ENCODE measurements around the gene CDYL.

Gene CDYL

GRCh38 chr6:4819706-4820283, 43.6 kb downstream of the CDYL start:
- no peak overlapping the region for H3K4me2 ChIP-seq (ENCODE audit: low read length)
- TF ChIP-seq EZH2phosphoT487 (IDR thresholded peaks at IDR 0.05; ENCODE audit: low read depth) (no peak), CTCF (IDR thresholded peaks at IDR 0.05; ENCODE audit: low read depth, low read length) (no peak)

DNA sequence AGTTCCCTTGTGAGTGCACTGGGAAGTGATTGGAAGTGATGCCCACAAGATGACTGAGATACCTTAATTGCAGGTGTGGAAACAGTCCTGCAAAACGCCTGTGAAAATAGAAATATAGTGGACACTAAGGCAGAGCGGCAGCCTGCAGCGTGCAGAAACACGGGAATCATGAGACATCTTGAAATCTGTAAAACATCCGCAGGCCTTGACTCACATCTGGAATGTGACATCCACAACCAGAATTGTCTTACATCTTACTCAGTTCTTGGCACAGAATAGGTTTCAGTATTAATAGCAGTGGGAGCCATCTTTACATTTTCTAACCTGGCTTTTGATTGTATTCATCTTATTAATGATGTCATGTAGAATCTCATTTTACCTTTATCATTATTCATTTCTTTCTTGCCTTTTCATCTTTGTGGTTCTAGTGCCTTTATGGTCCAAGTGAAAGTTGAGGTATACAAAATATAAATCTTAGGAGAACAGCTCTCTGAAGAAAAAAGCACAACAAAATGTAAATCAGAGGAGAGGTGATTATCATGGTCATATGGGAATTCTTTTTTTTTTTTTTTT, 44.6 kb downstream of the CDYL start:
- H2AFZ ChIP-seq (ENCODE audit: low read depth, low read length) = no peak overlapping the region
- no peaks in the 10 kb centered on the region for H3K27me3 ChIP-seq (ENCODE audit: low read depth, low read length)
- peaks cover 6% of the 10 kb centered on the region; the same call in 1 of the 2 replicates for H3K4me1 ChIP-seq (ENCODE audit: low read length)
- H3K4me3 ChIP-seq (ENCODE audit: low read length) = no peak overlapping the region
- no peak overlapping the region for H3K27ac ChIP-seq (ENCODE audit: low read length)
- H3K36me3 ChIP-seq (replicated peaks; ENCODE audit: low read depth, low read length) = no peaks in the 10 kb centered on the region
- H3K9me3 ChIP-seq (ENCODE audit: insufficient read depth, low read length) = no peaks in the 10 kb centered on the region
- TF ChIP-seq EZH2phosphoT487 (IDR thresholded peaks at IDR 0.05; ENCODE audit: low read depth) (no peak), CTCF (IDR thresholded peaks at IDR 0.05; ENCODE audit: low read depth, low read length) (no peak)
- no peak overlapping the region for H3K4me2 ChIP-seq (ENCODE audit: low read length)
- H4K20me1 ChIP-seq (ENCODE audit: insufficient read depth, low read length) = peaks cover 76% of the 10 kb centered on the region
- peaks cover 93% of the 10 kb centered on the region for H3K79me2 ChIP-seq (ENCODE audit: low read length)
- H3K9ac ChIP-seq (ENCODE audit: low read length) = no peak overlapping the region

More at GRCh38 chr6:4819706-4820283, 43.6 kb downstream of the CDYL start:
- no peaks in the 10 kb centered on the region for H3K36me3 ChIP-seq (replicated peaks; ENCODE audit: low read depth, low read length)
- H3K27me3 ChIP-seq (ENCODE audit: low read depth, low read length) = no peaks in the 10 kb centered on the region
- no peaks in the 10 kb centered on the region for H3K9me3 ChIP-seq (ENCODE audit: insufficient read depth, low read length)
- H3K4me1 ChIP-seq (ENCODE audit: low read length) = peaks cover 7% of the 10 kb centered on the region
- peaks cover 93% of the 10 kb centered on the region for H3K79me2 ChIP-seq (ENCODE audit: low read length)
- no peak overlapping the region for H3K4me3 ChIP-seq (ENCODE audit: low read length)
- H3K27ac ChIP-seq (ENCODE audit: low read length) = no peak overlapping the region
- peaks cover 79% of the 10 kb centered on the region for H4K20me1 ChIP-seq (ENCODE audit: insufficient read depth, low read length)
- no peak overlapping the region for H2AFZ ChIP-seq (ENCODE audit: low read depth, low read length)
- no peak overlapping the region for H3K9ac ChIP-seq (ENCODE audit: low read length)

- H3K79me2 ChIP-seq (ENCODE audit: low read length) = peaks cover 91% of the 10 kb centered on the region
- TF ChIP-seq EZH2phosphoT487 (IDR thresholded peaks at IDR 0.05; ENCODE audit: low read depth) (no peak), CTCF (IDR thresholded peaks at IDR 0.05; ENCODE audit: low read depth, low read length) (no peak)
- peaks cover 67% of the 10 kb centered on the region for H4K20me1 ChIP-seq (ENCODE audit: insufficient read depth, low read length)
Observed at GRCh38 chr6:4822476-4822875, 46.3 kb downstream of the CDYL start.

GRCh38 chr6:4828187-4828698, 52.0 kb downstream of the CDYL start:
- Histone ChIP-seq H3K27me3 (ENCODE audit: low read depth, low read length) (no peaks in the 10 kb centered on the region), H3K9me3 (ENCODE audit: insufficient read depth, low read length) (peaks cover 16% of the 10 kb centered on the region; the same call in 1 of the 2 replicates), H3K4me1 (ENCODE audit: low read length) (no peaks in the 10 kb centered on the region), H2AFZ (ENCODE audit: low read depth, low read length) (no peak overlapping the region), H3K36me3 (replicated peaks; ENCODE audit: low read depth, low read length) (peaks cover 7% of the 10 kb centered on the region), H3K4me3 (ENCODE audit: low read length) (no peak overlapping the region), H3K4me2 (ENCODE audit: low read length) (no peak overlapping the region), H3K79me2 (ENCODE audit: low read length) (peaks cover 66% of the 10 kb centered on the region), H4K20me1 (ENCODE audit: insufficient read depth, low read length) (peaks cover 30% of the 10 kb centered on the region), H3K27ac (ENCODE audit: low read length) (no peak overlapping the region), H3K9ac (ENCODE audit: low read length) (no peak overlapping the region)
- TF ChIP-seq CTCF (IDR thresholded peaks at IDR 0.05; ENCODE audit: low read depth, low read length) (no peak), EZH2phosphoT487 (IDR thresholded peaks at IDR 0.05; ENCODE audit: low read depth) (no peak)

More at GRCh38 chr6:4822476-4822875, 46.3 kb downstream of the CDYL start:
- Histone ChIP-seq H3K9me3 (ENCODE audit: insufficient read depth, low read length) (no peaks in the 10 kb centered on the region), H3K4me3 (ENCODE audit: low read length) (no peak overlapping the region), H3K4me2 (ENCODE audit: low read length) (no peak overlapping the region), H3K36me3 (replicated peaks; ENCODE audit: low read depth, low read length) (no peaks in the 10 kb centered on the region), H3K9ac (ENCODE audit: low read length) (no peak overlapping the region), H2AFZ (ENCODE audit: low read depth, low read length) (no peak overlapping the region), H3K4me1 (ENCODE audit: low read length) (peaks cover 6% of the 10 kb centered on the region; the same call in 1 of the 2 replicates), H3K27me3 (ENCODE audit: low read depth, low read length) (no peaks in the 10 kb centered on the region), H3K27ac (ENCODE audit: low read length) (no peak overlapping the region)

All from OCI-LY3 (cell line).